ENCODE measurements around the gene APOB. TPM values are rescaled to one million over a fixed set of nuclear protein-coding genes. Genes with fewer than 3 reads are reported as not detected.
"Not testable (repeated sequence)": the region's sequence is repeated elsewhere in the genome, so short reads cannot be mapped to it uniquely, and the experiment has no call there.

APOB gene
- polyA plus RNA-seq, 1 experiment = under 0.01 TPM

DNA sequence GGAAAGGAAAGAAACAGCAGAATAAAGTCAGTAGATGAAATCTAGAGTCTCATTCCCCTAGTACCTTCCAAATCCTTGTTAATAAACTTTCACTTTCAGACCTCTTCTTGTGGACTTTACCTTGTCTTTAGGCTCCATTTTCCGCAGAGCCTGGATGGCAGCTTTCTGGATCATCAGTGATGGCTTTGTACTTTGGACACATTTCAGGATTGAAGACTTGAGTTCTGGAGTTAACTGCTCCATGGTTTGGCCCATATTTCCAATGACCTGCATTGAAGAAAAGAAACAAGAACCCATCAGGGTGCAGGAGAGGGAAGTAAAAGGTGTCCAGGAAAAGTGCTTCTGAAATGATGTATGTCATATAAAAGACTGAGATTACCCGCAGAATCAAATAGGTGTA lies 14.4 kb downstream of the APOB start:
- TF ChIP-seq, protein P1, sequence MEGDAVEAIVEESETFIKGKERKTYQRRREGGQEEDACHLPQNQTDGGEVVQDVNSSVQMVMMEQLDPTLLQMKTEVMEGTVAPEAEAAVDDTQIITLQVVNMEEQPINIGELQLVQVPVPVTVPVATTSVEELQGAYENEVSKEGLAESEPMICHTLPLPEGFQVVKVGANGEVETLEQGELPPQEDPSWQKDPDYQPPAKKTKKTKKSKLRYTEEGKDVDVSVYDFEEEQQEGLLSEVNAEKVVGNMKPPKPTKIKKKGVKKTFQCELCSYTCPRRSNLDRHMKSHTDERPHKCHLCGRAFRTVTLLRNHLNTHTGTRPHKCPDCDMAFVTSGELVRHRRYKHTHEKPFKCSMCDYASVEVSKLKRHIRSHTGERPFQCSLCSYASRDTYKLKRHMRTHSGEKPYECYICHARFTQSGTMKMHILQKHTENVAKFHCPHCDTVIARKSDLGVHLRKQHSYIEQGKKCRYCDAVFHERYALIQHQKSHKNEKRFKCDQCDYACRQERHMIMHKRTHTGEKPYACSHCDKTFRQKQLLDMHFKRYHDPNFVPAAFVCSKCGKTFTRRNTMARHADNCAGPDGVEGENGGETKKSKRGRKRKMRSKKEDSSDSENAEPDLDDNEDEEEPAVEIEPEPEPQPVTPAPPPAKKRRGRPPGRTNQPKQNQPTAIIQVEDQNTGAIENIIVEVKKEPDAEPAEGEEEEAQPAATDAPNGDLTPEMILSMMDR (IDR thresholded peaks at IDR 0.05; ENCODE audit: low read depth, low read length) = no peak
- ChIA-PET CTCF (no interaction called here), POLR2A (no interaction called here)
- H3K9me3 ChIP-seq (ENCODE audit: control insufficient read depth, insufficient read depth, low read length) = no peaks in the 10 kb centered on the region
- no peak overlapping the region for H3K4me3 ChIP-seq (ENCODE audit: low read depth, low read length)
- DNase-seq (ENCODE audit: low read depth, low spot score) = no peak
- H3K27me3 ChIP-seq (ENCODE audit: control insufficient read depth, insufficient read depth, low read length) = no peaks in the 10 kb centered on the region
- H3K27ac ChIP-seq (ENCODE audit: low read depth, low read length) = no peak overlapping the region

DNA sequence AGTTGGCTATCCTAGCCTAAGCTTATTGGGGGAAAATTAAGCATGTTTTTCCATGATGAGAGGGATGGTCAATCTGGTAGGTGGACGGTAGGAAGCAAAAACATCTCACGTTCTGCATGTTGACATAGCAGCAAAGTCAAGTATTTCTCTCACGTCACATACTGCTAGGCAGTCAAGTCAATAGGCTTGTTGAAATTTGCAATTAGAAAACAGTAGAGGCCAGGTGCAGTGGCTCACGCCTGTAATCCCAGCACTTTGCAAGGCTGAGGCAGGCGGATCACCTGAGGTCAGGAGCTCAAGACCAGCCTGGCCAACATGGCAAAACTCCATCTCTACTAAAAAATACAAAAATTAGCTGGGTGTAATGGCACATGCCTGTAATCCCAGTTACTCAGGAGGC lies 14.9 kb downstream of the APOB start:
- H3K4me3 ChIP-seq (ENCODE audit: low read depth, low read length); POLR2A ChIA-PET; H3K27ac ChIP-seq (ENCODE audit: low read depth, low read length); H3K9me3 ChIP-seq (ENCODE audit: control insufficient read depth, insufficient read depth, low read length); H3K27me3 ChIP-seq (ENCODE audit: control insufficient read depth, insufficient read depth, low read length); DNase-seq (ENCODE audit: low read depth, low spot score): not testable (repeated sequence)
- CTCF ChIA-PET = interaction anchor here (2.5 kb wide), 1 partner anchor 367 kb away, joined by 13 read pairs; no protein-coding TSS in a partner anchor

DNA sequence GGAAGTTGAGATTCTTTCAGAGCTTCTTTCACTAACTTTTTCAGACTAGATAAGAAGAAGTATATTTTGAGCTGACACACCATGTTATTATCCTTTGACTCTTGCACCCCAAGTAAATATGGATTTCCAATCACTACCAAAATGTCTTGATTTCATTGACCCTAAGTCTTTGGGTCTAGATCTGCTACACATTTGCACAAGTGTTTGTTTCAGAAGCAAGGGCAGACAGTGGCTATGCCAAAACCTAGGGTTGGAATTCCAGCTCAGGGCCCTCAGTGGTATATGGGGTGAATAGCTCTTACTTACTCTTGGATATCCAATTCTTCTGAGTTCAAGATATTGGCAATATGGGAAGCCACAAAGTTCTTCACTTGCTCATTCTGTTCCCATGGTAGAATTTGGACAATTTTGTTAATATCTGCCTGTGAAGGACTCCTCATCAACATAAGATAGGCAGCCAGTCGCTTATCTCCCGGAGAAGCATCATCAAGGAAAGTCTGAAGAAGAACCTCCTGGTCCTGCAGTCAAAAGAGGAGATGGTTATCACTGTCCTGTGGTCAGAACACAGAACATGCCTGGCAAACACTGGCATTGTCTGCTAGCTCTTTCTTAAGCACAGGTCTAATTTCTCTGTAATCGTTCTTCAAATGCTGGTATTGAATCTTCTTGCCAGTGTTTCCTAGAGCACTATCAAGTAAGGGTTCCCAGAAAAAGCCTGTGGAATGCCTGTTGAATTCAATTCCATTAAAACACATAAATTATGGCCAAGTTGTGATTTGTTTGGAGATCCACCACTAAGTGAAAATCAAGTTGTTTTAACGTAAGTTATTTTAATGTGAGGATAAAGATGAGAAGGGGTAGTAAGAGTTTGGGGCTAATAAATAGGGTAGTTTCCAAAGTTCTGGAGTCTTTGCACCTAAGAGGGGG lies 15.6 kb downstream of the APOB start:
- ChIA-PET POLR2A (no interaction called here), CTCF (interaction anchor here (2.5 kb wide), 1 partner anchor 367 kb away, joined by 13 read pairs; no protein-coding TSS in a partner anchor)
- TF ChIP-seq, protein P1 (IDR thresholded peaks at IDR 0.05; ENCODE audit: low read depth, low read length) = no peak

DNA sequence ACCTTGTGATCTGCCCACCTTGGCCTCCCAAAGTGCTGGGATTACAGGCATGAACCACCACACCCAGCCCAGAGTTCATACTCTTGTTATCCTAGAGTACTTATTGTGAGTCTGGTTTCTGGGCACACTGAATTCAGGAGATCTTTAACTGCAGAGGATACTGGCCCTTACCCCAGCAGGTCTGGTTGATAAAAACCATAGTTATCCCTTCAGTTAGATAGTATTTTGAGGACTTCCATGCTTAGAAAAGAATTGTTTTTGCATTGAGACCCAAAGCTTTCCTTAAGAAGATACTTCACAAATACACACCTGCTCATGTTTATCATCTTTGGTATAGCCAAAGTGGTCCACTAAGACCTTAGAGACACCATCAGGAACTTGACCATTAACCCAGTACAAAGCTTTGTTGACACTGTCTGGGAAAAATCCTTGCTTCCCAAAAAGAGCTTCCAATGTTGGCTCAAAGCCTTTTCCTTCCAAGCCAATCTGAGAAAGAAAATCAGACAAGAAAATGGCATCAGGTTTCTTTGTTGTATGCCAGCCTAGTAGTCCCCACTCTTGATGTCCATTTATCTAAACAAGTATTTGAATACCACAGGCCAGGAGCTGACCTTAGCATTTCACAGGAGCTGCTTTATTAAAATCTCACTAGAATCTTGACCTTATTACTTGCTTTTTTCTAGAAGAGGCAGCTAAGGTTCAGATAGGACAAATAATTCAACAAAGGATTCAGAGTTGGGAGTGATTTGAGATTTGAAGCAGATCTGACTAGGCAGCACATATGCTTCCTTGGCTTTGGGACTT lies 17.2 kb downstream of the APOB start:
- ChIA-PET CTCF (interaction anchor here (0.6 to 2.5 kb wide), 3 partner anchors 19 to 365 kb away, joined by 3 to 13 read pairs (median 7); no protein-coding TSS in a partner anchor), POLR2A (no interaction called here)
- H3K9me3 ChIP-seq (ENCODE audit: control insufficient read depth, insufficient read depth, low read length) = no peaks in the 10 kb centered on the region
- no peak overlapping the region for H3K27ac ChIP-seq (ENCODE audit: low read depth, low read length)
- TF ChIP-seq, protein P1 (IDR thresholded peaks at IDR 0.05; ENCODE audit: low read depth, low read length) = no peak
- no peak overlapping the region for H3K4me3 ChIP-seq (ENCODE audit: low read depth, low read length)
- DNase-seq (ENCODE audit: low read depth, low spot score) = no peak
- no peaks in the 10 kb centered on the region for H3K27me3 ChIP-seq (ENCODE audit: control insufficient read depth, insufficient read depth, low read length)

More for the DNA sequence above, 15.6 kb downstream of the APOB start:
- Histone ChIP-seq H3K27me3 (ENCODE audit: control insufficient read depth, insufficient read depth, low read length) (no peaks in the 10 kb centered on the region), H3K9me3 (ENCODE audit: control insufficient read depth, insufficient read depth, low read length) (no peaks in the 10 kb centered on the region), H3K4me3 (ENCODE audit: low read depth, low read length) (no peak overlapping the region), H3K27ac (ENCODE audit: low read depth, low read length) (no peak overlapping the region)
- no peak for DNase-seq (ENCODE audit: low read depth, low spot score)

DNA sequence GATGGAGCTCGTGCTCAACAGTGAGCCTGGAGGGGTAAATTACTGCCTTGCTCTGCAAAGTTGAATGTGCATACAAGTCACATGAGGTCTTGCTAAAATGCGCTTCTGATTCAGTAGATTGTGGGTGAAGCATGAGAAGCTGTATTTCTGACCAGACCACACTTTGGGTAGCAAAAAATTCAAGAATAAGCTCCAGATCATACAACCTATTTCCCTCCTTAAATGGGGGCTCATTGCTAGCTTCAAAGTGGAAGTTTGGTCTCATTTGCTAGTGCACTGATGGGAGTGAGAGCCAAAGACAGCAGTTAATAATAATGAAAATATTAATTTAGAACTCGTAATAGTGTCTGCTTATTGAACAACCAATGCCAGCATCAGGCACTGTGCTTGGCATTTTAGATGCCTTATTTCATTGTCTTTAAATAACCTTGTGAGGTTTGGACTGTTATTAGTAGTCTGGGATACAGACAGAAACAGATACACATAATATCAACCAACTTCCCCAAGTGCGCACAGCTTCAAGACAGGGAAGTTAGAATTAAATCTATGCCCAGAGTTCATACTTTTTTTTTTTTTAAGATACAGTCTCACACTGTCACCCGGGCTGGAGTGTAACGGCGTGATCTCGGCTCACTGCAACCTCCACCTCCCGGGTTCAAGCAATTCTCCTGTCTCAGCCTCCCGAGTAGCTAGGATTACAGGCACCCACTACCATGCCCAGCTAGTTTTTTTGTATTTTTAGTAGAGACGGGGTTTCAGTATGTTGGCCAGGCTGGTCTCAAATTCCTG lies 18.0 kb downstream of the APOB start:
- no peaks in the 10 kb centered on the region for H3K9me3 ChIP-seq (ENCODE audit: control insufficient read depth, insufficient read depth, low read length)
- no peak for DNase-seq (ENCODE audit: low read depth, low spot score)

More for the DNA sequence above, 18.0 kb downstream of the APOB start:
- Histone ChIP-seq H3K27ac (ENCODE audit: low read depth, low read length) (no peak overlapping the region), H3K4me3 (ENCODE audit: low read depth, low read length) (no peak overlapping the region), H3K27me3 (ENCODE audit: control insufficient read depth, insufficient read depth, low read length) (no peaks in the 10 kb centered on the region)
- POLR2A ChIA-PET = no interaction called here
- TF ChIP-seq, protein P1 (IDR thresholded peaks at IDR 0.05; ENCODE audit: low read depth, low read length) = no peak
- CTCF ChIA-PET = interaction anchor here (0.6 to 0.9 kb wide), 2 partner anchors 175 to 365 kb away, joined by 3 to 4 read pairs; no protein-coding TSS in a partner anchor

All from AG04450 (cell line).